Measurements from ENCODE around the gene OR6M1.

- TF ChIP-seq POLR2A (IDR thresholded peaks at IDR 0.05): no peak
- no peak for TF ChIP-seq CTCF (IDR thresholded peaks at IDR 0.05)
Observed at GRCh38 chr11:123801765-123802164, 4.4 kb downstream of the OR6M1 start.

Measured in thyroid gland (tissue), 4 donors.